NCI-H748 (cell line): ENCODE data around the gene ZSWIM6.

Experiments used
- DNase-seq: peaks from one replicate; lab custom pipeline; 2025; ENCODE audit not compliant: unreplicated experiment; lab: John Stamatoyannopoulos, UW

Gene ZSWIM6

GRCh38 chr5:61526207-61526519 lies 194.1 kb downstream of the ZSWIM6 start:
- DNase-seq: no peak

DNA sequence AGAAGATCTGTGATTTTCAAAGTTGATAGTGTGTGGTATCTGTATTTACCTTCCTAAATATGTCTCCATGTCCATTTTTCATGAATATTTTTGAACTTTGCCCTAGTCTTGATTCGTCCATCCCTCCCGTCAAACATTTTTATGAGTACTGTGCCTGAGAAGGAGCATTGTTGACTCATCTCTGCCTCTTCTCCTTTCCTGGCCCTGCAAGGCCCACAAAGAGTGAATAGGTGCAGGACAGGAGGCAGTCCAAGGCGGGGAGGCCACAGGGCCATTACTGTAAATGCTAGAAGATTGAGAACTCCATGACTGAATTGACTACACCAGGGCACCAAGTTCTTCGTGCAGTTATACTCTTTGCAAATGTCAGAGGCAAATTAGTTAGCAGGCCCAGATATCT lies 200.9 kb downstream of the ZSWIM6 start:
- no peak for DNase-seq

GRCh38 chr5:61534481-61535267 lies 202.6 kb downstream of the ZSWIM6 start:
- no peak for DNase-seq

GRCh38 chr5:61535828-61536227 lies 203.8 kb downstream of the ZSWIM6 start:
- no peak for DNase-seq

GRCh38 chr5:61536922-61537321 lies 204.9 kb downstream of the ZSWIM6 start:
- no peak for DNase-seq

DNA sequence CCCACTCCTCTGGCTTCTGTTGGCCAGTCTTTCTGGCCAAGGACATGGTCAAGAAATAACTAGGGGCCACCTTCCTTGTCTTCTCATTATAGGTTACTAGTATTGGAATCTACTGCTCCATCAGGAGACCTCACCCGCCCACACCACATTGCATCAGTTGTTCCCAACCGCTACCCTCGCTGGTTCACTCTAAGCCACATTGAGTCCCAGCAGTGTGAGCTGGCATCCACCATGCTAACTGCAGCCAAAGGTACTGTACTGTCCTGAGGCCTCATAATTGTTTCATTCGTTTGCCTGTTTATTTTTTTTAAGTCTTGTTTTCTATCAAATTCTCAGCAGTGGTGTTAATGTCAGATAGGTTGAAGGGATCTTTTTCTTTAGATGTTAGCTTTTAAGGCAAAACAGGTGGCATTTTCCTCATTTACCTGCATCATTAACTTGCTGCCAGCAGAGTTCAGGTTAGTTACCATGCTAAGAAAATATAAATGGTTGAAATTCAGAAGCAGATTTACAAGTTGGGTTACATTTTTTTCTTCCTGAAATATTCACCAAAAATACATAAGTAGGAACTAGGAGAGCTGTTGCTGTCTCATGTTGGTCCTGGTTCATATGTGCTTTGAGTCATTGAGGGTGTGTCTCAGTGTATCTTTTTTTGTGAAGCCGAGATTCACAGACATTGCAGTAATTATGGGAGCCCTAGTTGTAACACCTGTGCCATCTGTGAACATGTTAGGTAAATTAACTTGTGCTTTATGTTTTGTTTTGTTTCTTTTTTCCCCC lies 206.9 kb downstream of the ZSWIM6 start:
- no peak for DNase-seq

DNA sequence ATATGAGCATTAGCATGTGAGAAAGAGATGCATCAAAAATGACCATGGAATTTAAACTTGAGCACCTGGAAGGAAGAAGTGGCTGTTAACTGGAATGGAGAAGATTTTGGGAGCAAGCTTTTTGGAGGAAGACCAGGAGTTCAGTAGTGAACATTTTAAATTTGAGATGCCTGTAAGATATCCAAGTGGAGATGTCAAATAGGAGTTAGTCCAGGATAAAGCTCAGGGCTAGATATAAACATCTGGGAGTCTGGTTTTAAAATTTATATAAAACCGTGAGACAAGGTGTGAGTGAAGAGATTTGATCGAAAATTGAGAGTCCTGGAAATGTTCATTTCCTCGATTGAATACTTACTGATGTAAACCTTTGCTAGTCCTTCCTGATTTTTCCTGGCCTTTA lies 217.5 kb downstream of the ZSWIM6 start:
- DNase-seq: no peak

DNA sequence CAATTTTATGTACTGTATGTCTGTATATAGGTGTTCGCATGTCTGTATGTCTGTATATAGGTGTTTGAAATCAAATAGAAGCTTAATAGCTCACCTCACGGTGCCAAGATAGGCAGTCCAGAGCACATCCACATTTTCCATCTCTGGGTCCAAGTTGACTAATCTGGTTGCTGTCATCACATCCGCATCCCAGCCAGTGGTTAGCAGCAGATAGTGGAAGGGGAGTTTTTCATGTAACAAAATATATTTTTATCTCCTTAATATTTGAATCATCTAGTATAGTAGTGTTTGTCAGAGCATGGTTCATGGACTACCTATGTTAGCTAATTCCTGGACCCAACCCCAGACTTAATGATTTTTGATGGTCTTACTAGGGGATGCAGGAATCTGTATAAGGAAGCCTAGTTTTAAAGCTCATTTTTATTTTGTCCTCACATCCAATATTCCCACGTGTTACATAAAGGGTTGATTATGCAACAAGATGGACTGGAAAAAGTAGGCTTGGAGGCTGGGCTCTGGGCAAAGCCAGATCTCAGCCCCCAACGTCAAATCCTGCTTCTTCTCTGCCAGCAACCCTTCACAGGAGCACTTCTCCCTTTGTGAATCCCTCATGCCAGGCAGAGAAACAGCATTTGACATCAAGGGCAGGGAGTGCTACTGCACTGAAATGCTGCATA lies 219.7 kb downstream of the ZSWIM6 start:
- DNase-seq: no peak

GRCh38 chr5:61559146-61559545 lies 227.1 kb downstream of the ZSWIM6 start:
- no peak for DNase-seq

DNA sequence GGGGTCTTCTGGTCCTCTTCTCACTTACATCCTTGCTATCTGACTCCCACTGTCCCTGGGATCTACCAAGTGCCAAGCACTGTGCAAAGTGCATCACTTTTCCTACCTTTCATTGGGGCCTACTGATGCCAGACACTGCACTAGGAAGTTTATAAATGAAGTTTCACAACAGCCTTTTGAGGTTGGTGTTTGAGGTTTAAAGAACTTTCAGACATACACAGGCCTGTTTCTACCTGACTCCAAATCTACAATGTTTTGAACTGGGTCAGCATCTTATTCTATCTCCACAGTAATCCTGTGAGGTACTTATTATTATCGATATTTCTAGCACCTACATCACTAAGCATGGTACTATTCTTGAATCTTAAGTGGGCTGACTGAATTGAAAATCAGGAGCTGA lies 227.7 kb downstream of the ZSWIM6 start:
- no peak for DNase-seq

DNA sequence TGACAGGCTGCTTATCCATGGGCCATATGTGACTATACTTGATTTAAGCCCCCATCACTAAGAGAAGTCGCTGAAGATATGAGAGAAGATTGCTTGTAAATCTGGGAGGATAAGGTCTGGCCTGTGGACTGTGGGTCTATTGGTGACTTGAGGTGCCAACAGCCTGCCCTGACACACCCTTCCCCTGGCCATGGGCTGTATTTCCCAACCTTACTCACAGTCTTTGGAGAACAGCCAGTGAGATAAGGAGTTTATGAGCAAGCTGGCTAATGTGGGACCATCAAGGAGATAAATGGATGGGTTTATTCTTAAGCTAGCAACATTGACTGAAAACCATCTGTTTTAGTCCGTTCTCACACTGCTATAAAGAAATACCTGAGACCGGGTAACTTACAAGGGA lies 231.3 kb downstream of the ZSWIM6 start:
- no peak for DNase-seq

GRCh38 chr5:61567337-61567736 lies 235.3 kb downstream of the ZSWIM6 start:
- no peak for DNase-seq

DNA sequence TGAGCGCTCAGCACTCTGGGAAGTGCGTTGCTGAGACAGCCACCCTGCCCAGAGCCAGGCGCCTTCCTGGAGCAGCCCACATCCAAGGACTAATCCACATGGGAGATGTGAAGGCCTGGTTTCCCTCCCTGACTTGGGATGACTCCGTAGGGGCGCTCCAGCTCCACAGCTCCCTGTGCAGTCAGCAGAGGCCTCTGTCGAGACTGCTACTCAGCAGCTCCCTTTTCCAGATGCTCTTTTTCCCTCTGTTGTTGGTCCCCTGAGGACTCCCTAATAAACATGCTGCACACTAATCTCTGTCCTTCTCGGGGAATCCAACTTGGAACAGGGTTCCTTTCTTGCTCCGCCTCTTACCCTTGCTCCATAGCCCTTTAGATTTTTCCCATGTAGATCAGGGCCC lies 237.3 kb downstream of the ZSWIM6 start:
- no peak for DNase-seq

- DNase-seq: no peak
Measured at GRCh38 chr5:61570767-61571166, 238.7 kb downstream of the ZSWIM6 start.

- no peak for DNase-seq
Measured at GRCh38 chr5:61572959-61573358, 240.9 kb downstream of the ZSWIM6 start.

DNA sequence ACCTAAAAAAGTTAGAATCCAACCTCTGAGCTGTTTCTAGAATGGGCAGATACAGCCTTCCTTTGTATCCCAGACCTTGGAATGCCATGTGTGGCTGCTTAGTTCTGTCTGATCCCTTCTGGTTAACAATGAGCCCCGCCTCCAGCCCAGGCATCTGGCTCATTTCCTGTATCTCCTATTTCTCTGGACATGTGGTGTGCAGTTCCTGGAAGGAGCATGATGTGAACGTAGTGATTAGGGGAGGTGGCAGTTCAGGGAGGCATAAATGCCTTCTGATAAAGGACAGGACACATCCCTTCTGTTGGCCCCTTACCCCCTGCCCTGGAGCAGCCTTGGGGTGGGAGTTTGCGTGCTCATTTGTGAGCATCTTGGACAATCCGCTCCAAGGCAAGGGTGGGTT lies 243.0 kb downstream of the ZSWIM6 start:
- peak; percentile 18 for DNase-seq

GRCh38 chr5:61575581-61575980 lies 243.5 kb downstream of the ZSWIM6 start:
- no peak for DNase-seq

- no peak for DNase-seq
Measured at GRCh38 chr5:61576556-61576955, 244.5 kb downstream of the ZSWIM6 start.

DNA sequence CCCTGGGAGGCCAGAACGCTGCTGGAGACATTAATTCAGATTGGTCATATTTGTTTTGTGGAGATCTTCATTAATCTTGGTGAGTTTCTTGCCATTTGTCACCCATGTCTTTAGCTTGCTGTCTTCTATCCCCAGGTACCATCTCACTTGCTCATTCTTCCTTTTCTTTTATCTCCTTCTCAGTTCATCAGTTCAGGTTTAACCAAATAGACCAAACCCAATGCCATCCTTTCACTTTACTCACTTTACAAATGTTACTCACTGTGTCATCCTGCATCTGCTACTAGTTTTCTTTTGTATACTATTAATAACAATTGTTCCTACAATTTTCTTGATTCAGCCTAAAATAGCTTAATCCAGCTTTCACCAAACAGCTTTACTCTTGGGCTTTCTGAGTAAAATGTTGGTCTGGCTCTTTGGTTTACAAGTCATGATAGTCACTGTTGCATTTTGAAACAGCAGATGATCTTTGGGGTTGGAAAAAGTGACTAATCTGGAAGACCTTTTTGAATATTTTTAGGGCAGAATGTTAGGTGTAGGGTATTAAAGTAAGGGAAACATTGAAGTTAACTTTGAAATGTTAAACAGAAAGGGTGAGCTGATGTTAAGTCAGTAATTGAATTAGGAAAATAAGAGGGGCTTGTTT lies 246.9 kb downstream of the ZSWIM6 start:
- no peak for DNase-seq

GRCh38 chr5:61582205-61582820 lies 250.3 kb downstream of the ZSWIM6 start:
- no peak for DNase-seq

DNA sequence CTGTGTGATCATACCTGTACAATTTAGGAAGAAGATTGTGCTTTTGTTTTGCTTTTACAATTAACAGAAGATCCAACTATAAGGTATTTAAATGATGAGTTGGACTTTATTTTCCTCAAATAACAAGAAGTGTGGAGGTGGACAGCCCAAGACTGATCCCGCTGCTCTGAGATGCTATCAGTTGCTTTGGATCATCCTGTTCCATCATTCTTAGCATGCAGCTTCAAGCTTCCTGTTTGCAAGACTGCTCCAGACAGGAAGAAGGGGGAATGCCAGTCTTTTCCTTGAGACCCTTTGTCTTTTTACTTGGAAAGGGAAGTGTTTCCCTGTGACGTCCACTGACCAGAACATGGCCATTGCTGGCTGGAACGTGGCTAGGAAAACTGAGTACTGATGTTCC lies 250.8 kb downstream of the ZSWIM6 start:
- no peak for DNase-seq
